ENCODE data around the gene NID1. TPM values are rescaled to one million over a fixed set of nuclear protein-coding genes. Genes with fewer than 3 reads are reported as not detected.

NID1 gene, protein sequence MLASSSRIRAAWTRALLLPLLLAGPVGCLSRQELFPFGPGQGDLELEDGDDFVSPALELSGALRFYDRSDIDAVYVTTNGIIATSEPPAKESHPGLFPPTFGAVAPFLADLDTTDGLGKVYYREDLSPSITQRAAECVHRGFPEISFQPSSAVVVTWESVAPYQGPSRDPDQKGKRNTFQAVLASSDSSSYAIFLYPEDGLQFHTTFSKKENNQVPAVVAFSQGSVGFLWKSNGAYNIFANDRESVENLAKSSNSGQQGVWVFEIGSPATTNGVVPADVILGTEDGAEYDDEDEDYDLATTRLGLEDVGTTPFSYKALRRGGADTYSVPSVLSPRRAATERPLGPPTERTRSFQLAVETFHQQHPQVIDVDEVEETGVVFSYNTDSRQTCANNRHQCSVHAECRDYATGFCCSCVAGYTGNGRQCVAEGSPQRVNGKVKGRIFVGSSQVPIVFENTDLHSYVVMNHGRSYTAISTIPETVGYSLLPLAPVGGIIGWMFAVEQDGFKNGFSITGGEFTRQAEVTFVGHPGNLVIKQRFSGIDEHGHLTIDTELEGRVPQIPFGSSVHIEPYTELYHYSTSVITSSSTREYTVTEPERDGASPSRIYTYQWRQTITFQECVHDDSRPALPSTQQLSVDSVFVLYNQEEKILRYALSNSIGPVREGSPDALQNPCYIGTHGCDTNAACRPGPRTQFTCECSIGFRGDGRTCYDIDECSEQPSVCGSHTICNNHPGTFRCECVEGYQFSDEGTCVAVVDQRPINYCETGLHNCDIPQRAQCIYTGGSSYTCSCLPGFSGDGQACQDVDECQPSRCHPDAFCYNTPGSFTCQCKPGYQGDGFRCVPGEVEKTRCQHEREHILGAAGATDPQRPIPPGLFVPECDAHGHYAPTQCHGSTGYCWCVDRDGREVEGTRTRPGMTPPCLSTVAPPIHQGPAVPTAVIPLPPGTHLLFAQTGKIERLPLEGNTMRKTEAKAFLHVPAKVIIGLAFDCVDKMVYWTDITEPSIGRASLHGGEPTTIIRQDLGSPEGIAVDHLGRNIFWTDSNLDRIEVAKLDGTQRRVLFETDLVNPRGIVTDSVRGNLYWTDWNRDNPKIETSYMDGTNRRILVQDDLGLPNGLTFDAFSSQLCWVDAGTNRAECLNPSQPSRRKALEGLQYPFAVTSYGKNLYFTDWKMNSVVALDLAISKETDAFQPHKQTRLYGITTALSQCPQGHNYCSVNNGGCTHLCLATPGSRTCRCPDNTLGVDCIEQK
- 68.7 TPM for polyA plus RNA-seq (2013, experiment 1 of 2)
- 68.7 TPM for polyA plus RNA-seq (2013, experiment 2 of 2)

DNA sequence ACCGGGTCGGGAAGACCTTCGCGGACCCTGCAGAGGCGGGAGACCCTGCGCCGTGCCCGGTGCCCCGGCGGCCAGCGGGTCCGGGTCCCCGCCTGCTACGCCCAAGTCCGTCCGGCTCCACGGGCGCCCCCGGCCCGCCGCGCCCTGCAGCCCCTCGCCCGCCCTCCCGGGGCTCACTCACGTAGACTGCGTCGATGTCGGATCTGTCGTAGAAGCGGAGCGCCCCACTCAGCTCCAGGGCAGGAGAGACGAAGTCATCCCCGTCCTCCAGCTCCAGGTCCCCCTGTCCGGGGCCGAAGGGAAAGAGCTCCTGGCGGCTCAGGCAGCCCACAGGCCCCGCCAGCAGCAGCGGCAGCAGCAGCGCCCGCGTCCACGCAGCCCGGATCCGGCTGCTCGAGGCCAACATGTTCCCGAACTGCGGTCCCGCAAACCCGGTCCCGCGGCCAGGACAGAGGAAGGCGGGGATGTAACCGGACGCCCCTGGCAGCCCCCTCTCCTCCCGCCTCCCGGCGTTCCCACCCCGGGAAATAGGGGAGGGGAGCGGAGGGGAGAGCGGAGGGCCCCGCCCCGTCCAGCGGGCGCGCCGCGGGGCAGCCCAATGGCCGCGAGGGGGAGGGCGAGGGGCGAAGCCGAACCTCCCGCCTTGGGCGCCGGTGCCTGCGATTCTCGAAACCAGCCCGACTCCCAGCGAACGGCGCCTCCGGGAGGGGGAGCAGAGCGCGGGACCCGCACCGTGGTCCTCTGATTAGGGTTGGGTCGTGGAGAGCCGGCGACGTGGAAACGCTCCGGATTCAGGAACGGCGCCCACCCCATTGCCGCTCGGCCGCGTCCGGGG is at the start of gene NID1:
Gene NID1, minus strand, starts transcription at position 417 of the 835 bp plus-strand sequence. Its CDS starts 11 bp downstream, at position 406.
- Histone ChIP-seq H2BK120ac (ENCODE audit: low read depth, low read length) (no peak within 1 kb of the TSS), H3K9me3 (replicated peaks in 1 of 2; ENCODE audit: control insufficient read depth in 2 of 2, insufficient read depth in 1 of 2, low read depth in 1 of 2, low read length in 2 of 2) (no peaks in the 10 kb centered on the region), H3K9ac (ENCODE audit: low read depth, low read length, poor library complexity) (peak within 1 kb of the TSS; percentile 98), H3K36me3 (replicated peaks in 1 of 2; ENCODE audit: control insufficient read depth in 2 of 2, insufficient read depth in 2 of 2, low read length in 2 of 2) (peaks cover 4 to 6% of the 10 kb centered on the region in 2 donors), H2BK12ac (ENCODE audit: low read length) (peak within 1 kb of the TSS; percentile 52), H4K91ac (ENCODE audit: low read depth, low read length, poor library complexity) (no peak within 1 kb of the TSS), H3K27me3 (ENCODE audit: control insufficient read depth in 3 of 3, insufficient read depth in 3 of 3, low read depth in 1 of 3, low read length in 3 of 3) (peaks cover 0 to 27% (median 6%) of the 10 kb centered on the region in 3 experiments), H3K14ac (ENCODE audit: low read length) (peak within 1 kb of the TSS; percentile 99), H2AFZ (ENCODE audit: low read length) (peak within 1 kb of the TSS; percentile 100), H3K23ac (ENCODE audit: low read depth, low read length, poor library complexity) (peak within 1 kb of the TSS; percentile 92), H3K79me1 (ENCODE audit: low read depth, low read length) (peaks cover 5% of the 10 kb centered on the region), H2BK15ac (ENCODE audit: low read length) (peak within 1 kb of the TSS; percentile 90), H3K4ac (ENCODE audit: low read length) (no peak within 1 kb of the TSS), H3K4me2 (ENCODE audit: insufficient read depth, low read length, poor library complexity, severe bottlenecking) (peak within 1 kb of the TSS; percentile 82), H3K4me1 (ENCODE audit: control insufficient read depth in 2 of 2, insufficient read depth in 1 of 2, low read depth in 1 of 2, low read length in 2 of 2) (peaks cover 5 to 8% of the 10 kb centered on the region in 2 donors), H4K8ac (ENCODE audit: low read depth, low read length) (peak within 1 kb of the TSS; percentile 58), H3K27ac (replicated peaks; ENCODE audit: low read length) (peak within 1 kb of the TSS; percentile 71), H2AK5ac (ENCODE audit: low read depth, low read length) (peak within 1 kb of the TSS; percentile 81), H3K18ac (ENCODE audit: low read length) (peak within 1 kb of the TSS; percentile 96), H2BK5ac (ENCODE audit: low read length) (peak within 1 kb of the TSS; percentile 79), H3K4me3 (ENCODE audit: low read length in 2 of 2) (peak within 1 kb of the TSS; percentile 63 to 99)
- no CpG with 5 or more reads among the region's 100 CpGs for WGBS, 2 donors (ENCODE audit: extremely low coverage in 2 of 2, insufficient read length in 2 of 2, insufficient replicate concordance in 1 of 2)
- peak; percentile 90 for DNase-seq (ENCODE audit: low spot score)

DNA sequence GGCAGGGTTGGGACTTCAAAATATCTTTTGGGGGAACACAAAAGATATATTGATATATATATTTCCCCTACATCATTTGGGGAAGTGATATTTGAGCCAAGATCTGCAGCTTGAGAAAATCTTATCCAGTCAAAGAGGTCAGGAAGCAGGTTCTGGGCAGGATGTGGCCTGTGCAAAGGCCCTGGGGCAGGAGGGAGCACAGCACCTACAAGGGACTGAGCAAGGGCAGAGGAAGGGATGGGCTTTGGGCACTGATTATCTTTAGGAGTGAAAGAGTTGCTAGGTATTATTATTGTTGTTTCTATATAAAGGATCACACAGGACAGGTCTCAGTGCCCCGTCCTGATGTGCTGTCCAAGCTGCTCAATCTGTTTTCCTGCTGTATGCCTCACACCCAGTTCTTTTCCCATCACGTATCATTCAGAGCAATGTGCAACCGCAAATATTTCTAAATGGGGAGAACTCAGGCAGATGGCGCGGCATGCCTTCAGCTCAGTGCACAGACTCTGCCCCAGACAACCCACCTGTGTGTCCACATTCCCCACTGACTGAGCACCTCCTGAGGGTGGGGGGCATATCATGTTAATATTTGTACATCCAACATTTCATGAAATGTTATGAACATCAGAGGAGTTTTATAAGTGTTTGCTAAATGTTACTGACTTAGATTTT is 49.3 kb upstream of the NID1 start:
- no peak overlapping the region for H3K23ac ChIP-seq (ENCODE audit: low read depth, low read length, poor library complexity)
- H3K27me3 ChIP-seq (ENCODE audit: control insufficient read depth in 3 of 3, insufficient read depth in 3 of 3, low read depth in 1 of 3, low read length in 3 of 3): no peaks in the 10 kb centered on the region
- H3K14ac ChIP-seq (ENCODE audit: low read length): no peak overlapping the region
- no peak for DNase-seq (ENCODE audit: low spot score)
- H3K18ac ChIP-seq (ENCODE audit: low read length): no peak overlapping the region
- H4K8ac ChIP-seq (ENCODE audit: low read depth, low read length): no peak overlapping the region
- H3K79me1 ChIP-seq (ENCODE audit: low read depth, low read length): no peaks in the 10 kb centered on the region
- no peak overlapping the region for H3K9ac ChIP-seq (ENCODE audit: low read depth, low read length, poor library complexity)
- no peaks in the 10 kb centered on the region for H3K9me3 ChIP-seq (replicated peaks in 1 of 2; ENCODE audit: control insufficient read depth in 2 of 2, insufficient read depth in 1 of 2, low read depth in 1 of 2, low read length in 2 of 2)
- no CpG with 5 or more reads among the region's 5 CpGs for WGBS, 2 donors (ENCODE audit: extremely low coverage in 2 of 2, insufficient read length in 2 of 2, insufficient replicate concordance in 1 of 2)
- H2AFZ ChIP-seq (ENCODE audit: low read length): no peak overlapping the region
- H3K36me3 ChIP-seq (replicated peaks in 1 of 2; ENCODE audit: control insufficient read depth in 2 of 2, insufficient read depth in 2 of 2, low read length in 2 of 2): no peaks in the 10 kb centered on the region
- no peak overlapping the region for H3K4ac ChIP-seq (ENCODE audit: low read length)
- no peak overlapping the region for H3K4me3 ChIP-seq (ENCODE audit: low read length in 2 of 2)
- no peak overlapping the region for H3K27ac ChIP-seq (replicated peaks; ENCODE audit: low read length)
- H3K4me1 ChIP-seq (ENCODE audit: control insufficient read depth in 2 of 2, insufficient read depth in 1 of 2, low read depth in 1 of 2, low read length in 2 of 2): no peaks in the 10 kb centered on the region
- no peak overlapping the region for H2BK12ac ChIP-seq (ENCODE audit: low read length)
- H2AK5ac ChIP-seq (ENCODE audit: low read depth, low read length): no peak overlapping the region
- H2BK15ac ChIP-seq (ENCODE audit: low read length): no peak overlapping the region
- H2BK5ac ChIP-seq (ENCODE audit: low read length): no peak overlapping the region
- no peak overlapping the region for H4K91ac ChIP-seq (ENCODE audit: low read depth, low read length, poor library complexity)
- H3K4me2 ChIP-seq (ENCODE audit: insufficient read depth, low read length, poor library complexity, severe bottlenecking): no peak overlapping the region
- H2BK120ac ChIP-seq (ENCODE audit: low read depth, low read length): no peak overlapping the region

GRCh38 chr1:236113324-236114032 is 48.6 kb upstream of the NID1 start:
- no peak overlapping the region for H3K4ac ChIP-seq (ENCODE audit: low read length)
- DNase-seq (ENCODE audit: low spot score): no peak
- H2BK15ac ChIP-seq (ENCODE audit: low read length): no peak overlapping the region
- H3K9me3 ChIP-seq (replicated peaks in 1 of 2; ENCODE audit: control insufficient read depth in 2 of 2, insufficient read depth in 1 of 2, low read depth in 1 of 2, low read length in 2 of 2): no peaks in the 10 kb centered on the region
- H3K27ac ChIP-seq (replicated peaks; ENCODE audit: low read length): no peak overlapping the region
- no peak overlapping the region for H4K8ac ChIP-seq (ENCODE audit: low read depth, low read length)
- H3K4me2 ChIP-seq (ENCODE audit: insufficient read depth, low read length, poor library complexity, severe bottlenecking): no peak overlapping the region
- no peak overlapping the region for H2BK120ac ChIP-seq (ENCODE audit: low read depth, low read length)
- no peak overlapping the region for H2BK5ac ChIP-seq (ENCODE audit: low read length)
- H3K4me3 ChIP-seq (ENCODE audit: low read length in 2 of 2): no peak overlapping the region
- no peaks in the 10 kb centered on the region for H3K27me3 ChIP-seq (ENCODE audit: control insufficient read depth in 3 of 3, insufficient read depth in 3 of 3, low read depth in 1 of 3, low read length in 3 of 3)
- no CpG with 5 or more reads among the region's 15 CpGs for WGBS, 2 donors (ENCODE audit: extremely low coverage in 2 of 2, insufficient read length in 2 of 2, insufficient replicate concordance in 1 of 2)
- H3K18ac ChIP-seq (ENCODE audit: low read length): no peak overlapping the region
- no peaks in the 10 kb centered on the region for H3K4me1 ChIP-seq (ENCODE audit: control insufficient read depth in 2 of 2, insufficient read depth in 1 of 2, low read depth in 1 of 2, low read length in 2 of 2)
- H3K79me1 ChIP-seq (ENCODE audit: low read depth, low read length): no peaks in the 10 kb centered on the region
- H2AFZ ChIP-seq (ENCODE audit: low read length): no peak overlapping the region
- no peaks in the 10 kb centered on the region for H3K36me3 ChIP-seq (replicated peaks in 1 of 2; ENCODE audit: control insufficient read depth in 2 of 2, insufficient read depth in 2 of 2, low read length in 2 of 2)
- H3K14ac ChIP-seq (ENCODE audit: low read length): no peak overlapping the region
- H3K23ac ChIP-seq (ENCODE audit: low read depth, low read length, poor library complexity): no peak overlapping the region
- no peak overlapping the region for H4K91ac ChIP-seq (ENCODE audit: low read depth, low read length, poor library complexity)
- H2AK5ac ChIP-seq (ENCODE audit: low read depth, low read length): no peak overlapping the region
- H3K9ac ChIP-seq (ENCODE audit: low read depth, low read length, poor library complexity): no peak overlapping the region
- no peak overlapping the region for H2BK12ac ChIP-seq (ENCODE audit: low read length)

Measured in neuronal stem cell (in vitro differentiated cells).